Psoas muscle (tissue), 8 donors: ENCODE measurements around the gene COL4A2. TPM values are rescaled to one million over a fixed set of nuclear protein-coding genes. Genes with fewer than 3 reads are reported as not detected.

ENCODE experiments used
- ATAC-seq, 4 donors: fragments of 200-7000 bp; cut with Tn5 transposase; one replicate each; pipeline ENCODE4 v1.9.1; 2020; ENCODE audit warnings: moderate library complexity in 3 of 4, mild to moderate bottlenecking in 2 of 4
- DNase-seq, 2 donors: peaks; one replicate each; pipeline ENCODE4 v3.0.0-alpha.2; 2020
- H3K27ac ChIP-seq: fragments of 200-600 bp; one replicate; pipeline ENCODE4 v1.8.0; 2022
- H3K27me3 ChIP-seq, 3 donors: fragments of 200-600 bp in 1 of 3; one replicate each; pipeline versions ENCODE4 v1.6.1 to v1.8.0; 2013 to 2022; ENCODE audit warnings: low read length in 2 of 3, mild to moderate bottlenecking in 2 of 3, moderate library complexity in 1 of 3; ENCODE audit not compliant: insufficient read depth in 3 of 3
- H3K36me3 ChIP-seq, 2 donors: fragments of 200-600 bp in 1 of 2; one replicate each; pipeline versions ENCODE4 v1.6.1 to v1.8.0; 2013 to 2022; ENCODE audit warnings: low read depth in 1 of 2, mild to moderate bottlenecking in 1 of 2, moderate library complexity in 1 of 2; ENCODE audit not compliant: insufficient read depth in 1 of 2
- H3K4me1 ChIP-seq: fragments of 200-600 bp; one replicate; pipeline ENCODE4 v1.8.0; 2022
- H3K4me3 ChIP-seq: fragments of 200-600 bp; one replicate; pipeline ENCODE4 v1.8.0; 2022; ENCODE audit warnings: mild to moderate bottlenecking
- H3K9me3 ChIP-seq: fragments of 200-600 bp; one replicate; pipeline ENCODE4 v1.8.0; 2022
- WGBS, 3 donors: extraction: QIAGEN DNeasy Blood & Tissue Kit; methylation state at CpG; one replicate each; pipeline versions ENCODE4 v1.1.6 to v1.1.7; 2013; 5-methylcytosine and 5-hydroxymethylcytosine counted together
- intact Hi-C, 2 donors: fragments of 100-400 bp; cut with DNase I; formaldehyde crosslinking; loops; one replicate each; pipeline versions ENCODE4 v1.11.0 to v1.14.2; 2022
- polyA plus RNA-seq, 3 donors: library from polyadenylated mRNA; stranded (reverse); fragments of 200-250 nt; gene quantifications; one replicate each; pipeline ENCODE4 v1.2.3, GENCODE V29; 2013
- total RNA-seq, 4 donors: library from RNA; stranded (reverse); fragmentation: NEBNext Ultra II Directional in 2 of 4; extraction: Animal tissue kit (Norgen Biotek cat#: 25700) in 2 of 4; gene quantifications; one replicate each; pipeline versions ENCODE4 v1.2.1 to v1.2.4, GENCODE V29; 2021 to 2023
- TF ChIP-seq, protein P1 (sequence below): fragments of 200-600 bp; IDR thresholded peaks from one replicate; pipeline ENCODE4 v1.8.0; 2022; ENCODE audit warnings: antibody characterized with exemption
- donor health status: healthy with polysubstance abuse.
- donor health status: DM: no; HTN: no; CAD: no; lungs with moderate emphysema.
- donor health status: Bipolar disorder and iron deficiency.
- donor health status: healthy.
- donor health status: DM: yes; HTN: yes; CAD: no.
- donor health status: DM: no; HTN: no; CAD: no.
- donor health status: DM: no; HTN: no; CAD: no.
- donor health status: DM: yes; HTN: yes; CAD: no.

Gene COL4A2
- total and polyA plus RNA-seq, 7 donors: 25.8 to 84.5 (median 57.8) TPM

DNA sequence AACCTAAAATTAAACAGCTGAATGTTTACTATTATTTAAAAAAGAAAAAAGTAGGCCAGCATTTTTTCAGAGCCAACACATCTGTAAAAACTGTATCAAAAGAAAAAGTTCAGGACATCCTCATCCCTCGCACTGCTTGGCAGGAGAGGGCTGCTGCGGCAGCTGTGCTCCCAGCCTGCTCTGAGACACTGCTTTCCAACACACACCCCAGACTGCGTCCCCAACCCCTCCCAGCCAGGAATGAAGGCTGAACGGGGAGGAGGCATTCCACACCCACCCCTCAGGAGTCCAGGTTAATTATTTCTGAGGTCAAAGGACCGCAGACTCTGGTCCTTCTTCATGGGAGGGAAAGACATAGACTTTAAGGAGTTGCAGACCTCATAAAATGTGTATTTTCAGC, 43.2 kb upstream of the COL4A2 start:
- 21 to 49% (median 25%) methylated on average over 5 of the region's 5 CpGs for WGBS, 3 donors
- TF ChIP-seq, protein P1, sequence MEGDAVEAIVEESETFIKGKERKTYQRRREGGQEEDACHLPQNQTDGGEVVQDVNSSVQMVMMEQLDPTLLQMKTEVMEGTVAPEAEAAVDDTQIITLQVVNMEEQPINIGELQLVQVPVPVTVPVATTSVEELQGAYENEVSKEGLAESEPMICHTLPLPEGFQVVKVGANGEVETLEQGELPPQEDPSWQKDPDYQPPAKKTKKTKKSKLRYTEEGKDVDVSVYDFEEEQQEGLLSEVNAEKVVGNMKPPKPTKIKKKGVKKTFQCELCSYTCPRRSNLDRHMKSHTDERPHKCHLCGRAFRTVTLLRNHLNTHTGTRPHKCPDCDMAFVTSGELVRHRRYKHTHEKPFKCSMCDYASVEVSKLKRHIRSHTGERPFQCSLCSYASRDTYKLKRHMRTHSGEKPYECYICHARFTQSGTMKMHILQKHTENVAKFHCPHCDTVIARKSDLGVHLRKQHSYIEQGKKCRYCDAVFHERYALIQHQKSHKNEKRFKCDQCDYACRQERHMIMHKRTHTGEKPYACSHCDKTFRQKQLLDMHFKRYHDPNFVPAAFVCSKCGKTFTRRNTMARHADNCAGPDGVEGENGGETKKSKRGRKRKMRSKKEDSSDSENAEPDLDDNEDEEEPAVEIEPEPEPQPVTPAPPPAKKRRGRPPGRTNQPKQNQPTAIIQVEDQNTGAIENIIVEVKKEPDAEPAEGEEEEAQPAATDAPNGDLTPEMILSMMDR: no peak
- peak in 1 of 2 donors; percentile 69 for DNase-seq
- intact Hi-C loops: no loop called here
- Histone ChIP-seq H3K27ac (peak overlapping the region; percentile 36), H3K9me3 (no peaks in the 10 kb centered on the region), H3K4me3 (no peak overlapping the region), H3K27me3 (peaks cover 0 to 23% (median 14%) of the 10 kb centered on the region in 3 donors), H3K4me1 (peaks cover 25% of the 10 kb centered on the region), H3K36me3 (no peaks in the 10 kb centered on the region)
- peak in 2 of 4 donors; percentile 45 to 59 for ATAC-seq

DNA sequence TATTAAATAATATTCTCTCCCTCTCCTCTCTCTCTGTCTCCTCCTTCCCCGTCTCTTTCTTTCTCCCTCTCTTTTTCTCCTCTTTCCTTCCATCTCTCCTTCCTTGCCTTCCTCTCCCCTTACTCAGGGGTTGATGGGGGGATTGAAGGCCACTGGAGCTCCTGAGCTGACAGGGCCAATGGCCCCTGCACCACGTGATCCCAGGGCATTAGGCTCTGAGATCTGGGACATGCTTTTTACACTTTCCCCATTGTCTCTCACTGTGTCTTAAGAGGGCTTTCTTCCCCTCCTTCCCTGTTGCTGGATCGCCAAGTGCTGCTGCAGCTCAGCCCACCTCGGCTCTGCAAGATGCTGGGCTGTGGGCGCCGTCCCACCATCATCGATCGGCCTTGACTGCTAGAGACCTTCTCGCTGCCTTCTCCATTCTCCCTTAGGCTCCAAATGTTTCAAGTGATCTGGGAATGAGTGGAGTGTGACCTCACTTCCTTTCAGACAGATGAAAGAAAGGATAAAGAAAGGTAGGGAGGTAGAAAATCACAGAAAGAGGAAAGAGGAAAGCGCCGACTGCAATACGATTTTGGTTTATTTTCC, 42.3 kb upstream of the COL4A2 start:
- H3K27ac ChIP-seq: peak overlapping the region; percentile 67
- no peak for DNase-seq
- H3K4me1 ChIP-seq: peaks cover 23% of the 10 kb centered on the region
- TF ChIP-seq, protein P1: no peak
- H3K4me3 ChIP-seq: no peak overlapping the region
- no peaks in the 10 kb centered on the region for H3K9me3 ChIP-seq
- intact Hi-C loops: no loop called here
- peaks cover 0 to 28% (median 12%) of the 10 kb centered on the region in 3 donors for H3K27me3 ChIP-seq
- H3K36me3 ChIP-seq: no peaks in the 10 kb centered on the region
- 80 to 86% (median 82%) methylated on average over 12 of the region's 12 CpGs for WGBS, 3 donors
- no peak for ATAC-seq

DNA sequence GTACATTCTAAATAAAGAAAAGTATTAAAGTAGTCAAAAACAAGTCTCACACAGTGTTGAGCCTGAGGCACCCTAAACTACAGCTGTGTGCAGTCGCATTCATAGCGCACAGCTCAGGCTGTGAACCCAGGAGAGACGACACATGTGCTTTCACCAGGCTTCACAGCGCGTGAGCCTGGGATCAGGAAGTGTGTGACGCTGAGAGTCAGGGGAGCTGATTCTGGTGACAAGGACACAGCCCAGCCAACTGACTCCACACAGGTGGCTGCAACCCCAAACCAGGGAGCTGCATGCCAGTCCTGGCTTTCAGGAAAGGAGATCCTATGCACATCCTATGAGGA, 41.8 kb upstream of the COL4A2 start:
- Histone ChIP-seq H3K4me1 (peaks cover 22% of the 10 kb centered on the region), H3K4me3 (no peak overlapping the region), H3K27me3 (peaks cover 0 to 28% (median 12%) of the 10 kb centered on the region in 3 donors), H3K36me3 (no peaks in the 10 kb centered on the region), H3K9me3 (no peaks in the 10 kb centered on the region), H3K27ac (peak overlapping the region; percentile 67)
- DNase-seq: no peak
- WGBS, 3 donors: 52 to 70% (median 63%) methylated on average over 6 of the region's 6 CpGs
- TF ChIP-seq, protein P1: no peak
- intact Hi-C loops: no loop called here
- peak in 3 of 4 donors; percentile 31 to 41 (median 36) for ATAC-seq

DNA sequence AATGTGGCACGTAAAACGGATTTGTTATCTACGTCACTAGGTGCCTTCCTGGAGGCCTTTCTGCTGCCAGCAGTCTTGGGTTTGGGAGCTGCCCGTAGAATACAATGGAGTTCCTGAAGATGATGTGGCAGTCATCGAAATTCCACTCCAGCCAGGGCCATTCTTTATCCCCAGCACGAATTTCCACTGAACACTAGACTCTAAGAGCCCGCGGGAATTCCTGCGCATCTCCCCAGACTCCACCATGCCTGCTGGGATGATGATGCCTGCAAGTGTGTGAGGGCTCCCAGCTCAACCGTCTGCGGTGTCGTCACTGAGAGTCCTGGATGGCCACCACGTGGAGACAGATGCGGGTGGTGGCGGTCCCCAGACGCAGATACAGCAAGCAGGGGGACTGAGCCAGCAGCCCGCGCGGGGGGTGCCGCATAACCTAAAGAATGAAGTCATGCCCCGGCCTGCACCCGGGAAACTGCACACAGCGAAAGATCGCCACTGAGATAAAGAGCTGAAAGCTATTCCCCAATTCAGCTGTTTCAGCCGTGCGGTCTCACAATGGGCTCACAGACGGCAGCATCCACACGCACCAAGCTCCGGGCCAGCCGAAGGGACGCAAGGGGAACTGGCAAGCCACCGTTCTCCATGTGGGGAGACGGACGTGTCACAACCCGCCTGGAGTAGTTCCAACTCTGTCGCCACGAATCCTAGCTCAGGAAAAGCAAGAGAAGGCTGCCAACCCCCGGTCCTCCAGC, 41.2 kb upstream of the COL4A2 start:
- peak overlapping the region; percentile 32 for H3K4me3 ChIP-seq
- peak overlapping the region; percentile 67 for H3K27ac ChIP-seq
- H3K27me3 ChIP-seq: peaks cover 0 to 31% (median 12%) of the 10 kb centered on the region in 3 donors
- H3K36me3 ChIP-seq: no peaks in the 10 kb centered on the region
- ATAC-seq (peak in 3 of 4 donors; percentile 27 to 37 (median 37)), DNase-seq (peak; percentile 47 to 84)
- WGBS, 3 donors: 19 to 25% (median 24%) methylated on average over 34 to 38 of the region's 38 CpGs
- TF ChIP-seq, protein P1: no peak
- no peaks in the 10 kb centered on the region for H3K9me3 ChIP-seq
- intact Hi-C loops: no loop called here
- H3K4me1 ChIP-seq: peaks cover 22% of the 10 kb centered on the region
